ENCODE measurements around the gene SMARCE1.

DNA sequence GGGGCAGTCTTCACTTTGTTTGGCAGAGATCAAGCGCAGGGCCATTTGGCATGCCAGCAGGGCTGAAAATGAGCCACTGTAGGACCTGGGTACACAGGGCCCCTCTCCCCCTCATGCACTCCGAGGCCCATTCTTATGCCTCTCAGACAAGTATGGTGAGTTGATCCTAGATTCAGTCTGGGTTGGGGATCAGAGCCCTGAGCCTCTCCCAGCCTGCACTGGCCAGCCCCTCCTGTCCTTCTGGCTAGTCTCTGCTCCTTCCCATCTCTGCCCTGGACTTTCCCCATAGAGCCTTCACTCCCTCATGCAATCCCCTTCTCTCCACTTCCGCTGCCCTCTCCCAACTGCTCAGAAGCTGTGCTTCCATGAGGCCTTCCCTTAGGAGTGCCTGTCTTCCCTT is 31.0 kb downstream of the SMARCE1 start:
- TF ChIP-seq, protein P1, sequence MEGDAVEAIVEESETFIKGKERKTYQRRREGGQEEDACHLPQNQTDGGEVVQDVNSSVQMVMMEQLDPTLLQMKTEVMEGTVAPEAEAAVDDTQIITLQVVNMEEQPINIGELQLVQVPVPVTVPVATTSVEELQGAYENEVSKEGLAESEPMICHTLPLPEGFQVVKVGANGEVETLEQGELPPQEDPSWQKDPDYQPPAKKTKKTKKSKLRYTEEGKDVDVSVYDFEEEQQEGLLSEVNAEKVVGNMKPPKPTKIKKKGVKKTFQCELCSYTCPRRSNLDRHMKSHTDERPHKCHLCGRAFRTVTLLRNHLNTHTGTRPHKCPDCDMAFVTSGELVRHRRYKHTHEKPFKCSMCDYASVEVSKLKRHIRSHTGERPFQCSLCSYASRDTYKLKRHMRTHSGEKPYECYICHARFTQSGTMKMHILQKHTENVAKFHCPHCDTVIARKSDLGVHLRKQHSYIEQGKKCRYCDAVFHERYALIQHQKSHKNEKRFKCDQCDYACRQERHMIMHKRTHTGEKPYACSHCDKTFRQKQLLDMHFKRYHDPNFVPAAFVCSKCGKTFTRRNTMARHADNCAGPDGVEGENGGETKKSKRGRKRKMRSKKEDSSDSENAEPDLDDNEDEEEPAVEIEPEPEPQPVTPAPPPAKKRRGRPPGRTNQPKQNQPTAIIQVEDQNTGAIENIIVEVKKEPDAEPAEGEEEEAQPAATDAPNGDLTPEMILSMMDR (IDR thresholded peaks at IDR 0.05), result no peak
- no peak for TF ChIP-seq POLR2A (IDR thresholded peaks at IDR 0.05)

Measured in Peyer's patch (tissue), 4 donors.